Measurements from ENCODE around the gene CTNNA3. TPM values are rescaled to one million over a fixed set of nuclear protein-coding genes. Genes with fewer than 3 reads are reported as not detected.

CTNNA3 gene
- total RNA-seq, 1 experiment from 2014 or later, result 0.20 TPM

DNA sequence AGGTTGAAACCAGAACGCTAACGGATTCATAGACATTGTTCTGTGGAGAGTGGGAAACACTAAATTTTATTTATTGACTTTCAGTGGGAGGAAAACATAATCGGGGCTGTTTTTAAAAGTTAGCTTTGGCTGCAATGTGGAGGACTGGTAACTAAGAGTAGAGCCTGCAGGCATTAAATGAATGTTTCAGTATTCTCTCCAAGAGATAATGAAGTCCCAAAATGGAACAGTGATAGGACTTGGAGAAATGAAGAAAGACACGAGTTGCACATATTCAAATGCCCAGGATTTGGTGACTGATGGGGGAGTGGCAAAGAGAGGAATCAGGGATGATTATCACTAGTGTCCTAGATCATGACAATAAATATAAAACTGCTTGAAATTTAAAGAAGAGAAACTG, 1130.0 kb downstream of the CTNNA3 start:
- Histone ChIP-seq H3K4me1 (0 out of 2 replicates have a peak, but pooled peaks cover 4% of the 10 kb centered on the region), H3K4me3 (ENCODE audit: low read depth, low read length) (no peak overlapping the region), H3K27me3 (replicated peaks; ENCODE audit: control insufficient read depth, insufficient read depth, low read length) (no peaks in the 10 kb centered on the region), H3K36me3 (ENCODE audit: control insufficient read depth, insufficient read depth, low read length) (no peaks in the 10 kb centered on the region), H3K9me3 (no peaks in the 10 kb centered on the region)
- Mint-ChIP-seq H3K9me3 (ENCODE audit: unreplicated experiment) (no peaks in the 10 kb centered on the region), H3K27ac (ENCODE audit: unreplicated experiment) (no peak overlapping the region), H3K36me3 (ENCODE audit: insufficient read depth, unreplicated experiment) (no peaks in the 10 kb centered on the region), H3K27me3 (ENCODE audit: insufficient read depth, unreplicated experiment) (peaks cover 9% of the 10 kb centered on the region), H3K4me3 (ENCODE audit: unreplicated experiment) (no peak overlapping the region), H3K4me1 (ENCODE audit: low read depth, unreplicated experiment) (no peaks in the 10 kb centered on the region)
- intact Hi-C loops (cut with micrococcal nuclease; ENCODE audit: unreplicated experiment), result no loop called here
- ChIA-PET POLR2A (no interaction called here), CTCF (no interaction called here)
- no peak for DNase-seq
- TF ChIP-seq, protein P1, sequence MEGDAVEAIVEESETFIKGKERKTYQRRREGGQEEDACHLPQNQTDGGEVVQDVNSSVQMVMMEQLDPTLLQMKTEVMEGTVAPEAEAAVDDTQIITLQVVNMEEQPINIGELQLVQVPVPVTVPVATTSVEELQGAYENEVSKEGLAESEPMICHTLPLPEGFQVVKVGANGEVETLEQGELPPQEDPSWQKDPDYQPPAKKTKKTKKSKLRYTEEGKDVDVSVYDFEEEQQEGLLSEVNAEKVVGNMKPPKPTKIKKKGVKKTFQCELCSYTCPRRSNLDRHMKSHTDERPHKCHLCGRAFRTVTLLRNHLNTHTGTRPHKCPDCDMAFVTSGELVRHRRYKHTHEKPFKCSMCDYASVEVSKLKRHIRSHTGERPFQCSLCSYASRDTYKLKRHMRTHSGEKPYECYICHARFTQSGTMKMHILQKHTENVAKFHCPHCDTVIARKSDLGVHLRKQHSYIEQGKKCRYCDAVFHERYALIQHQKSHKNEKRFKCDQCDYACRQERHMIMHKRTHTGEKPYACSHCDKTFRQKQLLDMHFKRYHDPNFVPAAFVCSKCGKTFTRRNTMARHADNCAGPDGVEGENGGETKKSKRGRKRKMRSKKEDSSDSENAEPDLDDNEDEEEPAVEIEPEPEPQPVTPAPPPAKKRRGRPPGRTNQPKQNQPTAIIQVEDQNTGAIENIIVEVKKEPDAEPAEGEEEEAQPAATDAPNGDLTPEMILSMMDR (IDR thresholded peaks at IDR 0.05; ENCODE audit: insufficient read depth in 1 of 2, low read depth in 1 of 2, low read length in 1 of 2, severe bottlenecking in 1 of 2, unreplicated experiment in 1 of 2), result no peak
- no TSS peak for BruUV-seq (replicated peaks)

DNA sequence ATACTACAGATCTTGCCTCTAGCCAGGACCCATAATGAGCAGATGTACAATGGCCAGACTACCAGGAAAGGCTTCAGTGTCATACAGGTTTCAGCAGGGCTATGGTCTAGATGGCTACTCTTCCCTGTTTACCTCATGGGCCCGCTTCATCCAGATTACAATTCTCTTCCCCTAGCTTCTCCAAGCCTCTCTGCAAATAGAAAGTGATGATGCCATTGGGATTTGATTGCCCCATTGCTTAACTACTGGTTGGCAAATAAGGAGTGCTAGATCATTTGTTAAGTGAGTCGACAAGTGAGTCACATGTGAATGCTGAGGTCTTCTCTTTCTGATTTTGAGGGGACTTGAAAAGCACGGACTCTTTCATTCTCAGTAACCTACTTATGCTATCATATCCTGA, 1131.7 kb downstream of the CTNNA3 start:
- Mint-ChIP-seq H3K9me3 (ENCODE audit: unreplicated experiment) (no peaks in the 10 kb centered on the region), H3K36me3 (ENCODE audit: insufficient read depth, unreplicated experiment) (no peaks in the 10 kb centered on the region), H3K4me1 (ENCODE audit: low read depth, unreplicated experiment) (no peaks in the 10 kb centered on the region), H3K27ac (ENCODE audit: unreplicated experiment) (no peak overlapping the region), H3K4me3 (ENCODE audit: unreplicated experiment) (no peak overlapping the region), H3K27me3 (ENCODE audit: insufficient read depth, unreplicated experiment) (peaks cover 9% of the 10 kb centered on the region)
- POLR2A ChIA-PET, result no interaction called here
- BruUV-seq (replicated peaks), result no TSS peak
- no peaks in the 10 kb centered on the region for H3K9me3 ChIP-seq
- CTCF ChIA-PET, result no interaction called here
- H3K36me3 ChIP-seq (ENCODE audit: control insufficient read depth, insufficient read depth, low read length), result no peaks in the 10 kb centered on the region
- intact Hi-C loops (cut with micrococcal nuclease; ENCODE audit: unreplicated experiment), result no loop called here
- no peaks in the 10 kb centered on the region for H3K27me3 ChIP-seq (replicated peaks; ENCODE audit: control insufficient read depth, insufficient read depth, low read length)
- 0 out of 2 replicates have a peak, but pooled peaks cover 4% of the 10 kb centered on the region for H3K4me1 ChIP-seq
- TF ChIP-seq, protein P1 (IDR thresholded peaks at IDR 0.05; ENCODE audit: insufficient read depth in 1 of 2, low read depth in 1 of 2, low read length in 1 of 2, severe bottlenecking in 1 of 2, unreplicated experiment in 1 of 2), result no peak
- H3K4me3 ChIP-seq (ENCODE audit: low read depth, low read length), result no peak overlapping the region
- DNase-seq, result no peak

DNA sequence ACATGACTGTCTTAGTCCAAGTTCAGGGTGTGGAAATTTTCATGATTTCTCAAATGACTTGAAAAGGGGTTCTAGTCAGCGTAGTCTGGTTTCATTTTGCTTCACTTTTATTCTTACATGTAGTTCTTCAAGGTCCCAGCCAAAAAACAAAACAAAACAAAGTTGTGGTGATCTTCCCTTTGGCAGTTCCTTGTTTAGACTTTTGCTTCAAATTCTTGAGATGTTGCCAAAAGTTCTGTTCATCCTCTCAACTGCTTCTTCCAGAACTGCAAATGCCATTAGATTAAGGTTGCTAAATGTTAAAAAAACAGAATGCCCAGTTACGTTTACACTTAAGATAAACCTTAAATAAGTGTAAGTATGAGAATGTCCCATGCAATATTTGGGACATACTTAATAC, 1140.9 kb downstream of the CTNNA3 start:
- 0 out of 2 replicates have a peak, but pooled peaks cover 4% of the 10 kb centered on the region for H3K9me3 ChIP-seq
- DNase-seq, result no peak
- Mint-ChIP-seq H3K9me3 (ENCODE audit: unreplicated experiment) (no peaks in the 10 kb centered on the region), H3K27ac (ENCODE audit: unreplicated experiment) (no peak overlapping the region), H3K4me1 (ENCODE audit: low read depth, unreplicated experiment) (no peaks in the 10 kb centered on the region), H3K36me3 (ENCODE audit: insufficient read depth, unreplicated experiment) (no peaks in the 10 kb centered on the region), H3K27me3 (ENCODE audit: insufficient read depth, unreplicated experiment) (peaks cover 4% of the 10 kb centered on the region), H3K4me3 (ENCODE audit: unreplicated experiment) (no peak overlapping the region)
- POLR2A ChIA-PET, result no interaction called here
- no TSS peak for BruUV-seq (replicated peaks)
- no peaks in the 10 kb centered on the region for H3K27me3 ChIP-seq (replicated peaks; ENCODE audit: control insufficient read depth, insufficient read depth, low read length)
- no peaks in the 10 kb centered on the region for H3K4me1 ChIP-seq
- H3K4me3 ChIP-seq (ENCODE audit: low read depth, low read length), result no peak overlapping the region
- TF ChIP-seq, protein P1 (IDR thresholded peaks at IDR 0.05; ENCODE audit: insufficient read depth in 1 of 2, low read depth in 1 of 2, low read length in 1 of 2, severe bottlenecking in 1 of 2, unreplicated experiment in 1 of 2), result no peak
- CTCF ChIA-PET, result no interaction called here
- no peaks in the 10 kb centered on the region for H3K36me3 ChIP-seq (ENCODE audit: control insufficient read depth, insufficient read depth, low read length)
- intact Hi-C loops (cut with micrococcal nuclease; ENCODE audit: unreplicated experiment), result no loop called here

Measured in Caco-2 (cell line).